ENCODE measurements around the gene MTAP. TPM values are rescaled to one million over a fixed set of nuclear protein-coding genes. Genes with fewer than 3 reads are reported as not detected.

The MTAP gene
- total RNA-seq, 1 experiment from 2014 or later: 34.7 TPM

- no peak for TF ChIP-seq CTCF (conservative IDR thresholded peaks at IDR 0.05; ENCODE audit: low read depth, low read length)
- no peak for TF ChIP-seq EZH2phosphoT487 (IDR thresholded peaks at IDR 0.05; ENCODE audit: borderline replicate concordance, low read length)
- no peak for TF ChIP-seq EZH2 (IDR thresholded peaks at IDR 0.05; ENCODE audit: low read length, unreplicated experiment)
- POLR2A ChIA-PET (ENCODE audit: unreplicated experiment): no interaction called here
- no peaks in the 10 kb centered on the region for H3K4me1 ChIP-seq (ENCODE audit: insufficient read depth, low read length)
- no peaks in the 10 kb centered on the region for H3K9me3 ChIP-seq (ENCODE audit: low read length)
- no peak overlapping the region for H3K27ac ChIP-seq (ENCODE audit: low read length)
- no peaks in the 10 kb centered on the region for H3F3A ChIP-seq (ENCODE audit: low read length, unreplicated experiment)
- BruUV-seq (replicated peaks): no TSS peak
- DNase-seq: no peak
- H3K27me3 ChIP-seq (ENCODE audit: low read length): no peaks in the 10 kb centered on the region
- no peaks in the 10 kb centered on the region for H3K36me3 ChIP-seq (ENCODE audit: low read depth, low read length)
- H3K79me2 ChIP-seq (ENCODE audit: low read length): no peaks in the 10 kb centered on the region
- intact Hi-C loops (cut with micrococcal nuclease): no loop called here
- no peak for ATAC-seq
- no peak overlapping the region for H3K4me2 ChIP-seq (ENCODE audit: low read length)
- no peak overlapping the region for H3K4me3 ChIP-seq (ENCODE audit: low read length)
- CTCF ChIA-PET: no interaction called here
- H4K20me1 ChIP-seq (ENCODE audit: low read length): no peaks in the 10 kb centered on the region
- no peak overlapping the region for H2AFZ ChIP-seq (ENCODE audit: low read length)
- no peak overlapping the region for H3K9ac ChIP-seq (ENCODE audit: low read length)
- no peaks in the 10 kb centered on the region for H3K9me2 ChIP-seq (replicated peaks; ENCODE audit: low read length)
These were observed 125.3 kb downstream of the MTAP start for GRCh38 chr9:21927752-21928151.

GRCh38 chr9:21931428-21931827 is 129.0 kb downstream of the MTAP start:
- DNase-seq: no peak
- no peaks in the 10 kb centered on the region for H3F3A ChIP-seq (ENCODE audit: low read length, unreplicated experiment)
- ChIA-PET POLR2A (ENCODE audit: unreplicated experiment) (no interaction called here), CTCF (no interaction called here)
- H4K20me1 ChIP-seq (ENCODE audit: low read length): no peaks in the 10 kb centered on the region
- TF ChIP-seq EZH2 (IDR thresholded peaks at IDR 0.05; ENCODE audit: low read length, unreplicated experiment) (no peak), CTCF (conservative IDR thresholded peaks at IDR 0.05; ENCODE audit: low read depth, low read length) (no peak), EZH2phosphoT487 (IDR thresholded peaks at IDR 0.05; ENCODE audit: borderline replicate concordance, low read length) (no peak)
- no TSS peak for BruUV-seq (replicated peaks)
- H3K79me2 ChIP-seq (ENCODE audit: low read length): no peaks in the 10 kb centered on the region
- no peak overlapping the region for H2AFZ ChIP-seq (ENCODE audit: low read length)
- intact Hi-C loops (cut with micrococcal nuclease): no loop called here
- no peaks in the 10 kb centered on the region for H3K36me3 ChIP-seq (ENCODE audit: low read depth, low read length)
- H3K4me2 ChIP-seq (ENCODE audit: low read length): no peak overlapping the region
- no peaks in the 10 kb centered on the region for H3K9me3 ChIP-seq (ENCODE audit: low read length)
- H3K9me2 ChIP-seq (replicated peaks; ENCODE audit: low read length): no peaks in the 10 kb centered on the region
- H3K27ac ChIP-seq (ENCODE audit: low read length): no peak overlapping the region
- no peak overlapping the region for H3K9ac ChIP-seq (ENCODE audit: low read length)
- no peak overlapping the region for H3K4me3 ChIP-seq (ENCODE audit: low read length)
- ATAC-seq: no peak
- H3K27me3 ChIP-seq (ENCODE audit: low read length): no peaks in the 10 kb centered on the region
- no peaks in the 10 kb centered on the region for H3K4me1 ChIP-seq (ENCODE audit: insufficient read depth, low read length)

- no TSS peak for BruUV-seq (replicated peaks)
- no peak for TF ChIP-seq EZH2 (IDR thresholded peaks at IDR 0.05; ENCODE audit: low read length, unreplicated experiment)
- no peak for TF ChIP-seq CTCF (conservative IDR thresholded peaks at IDR 0.05; ENCODE audit: low read depth, low read length)
- TF ChIP-seq EZH2phosphoT487 (IDR thresholded peaks at IDR 0.05; ENCODE audit: borderline replicate concordance, low read length): no peak
- no peaks in the 10 kb centered on the region for H3K27me3 ChIP-seq (ENCODE audit: low read length)
- H3F3A ChIP-seq (ENCODE audit: low read length, unreplicated experiment): no peaks in the 10 kb centered on the region
- ATAC-seq: no peak
- CTCF ChIA-PET: no interaction called here
- no peaks in the 10 kb centered on the region for H3K9me3 ChIP-seq (ENCODE audit: low read length)
- DNase-seq: no peak
- no peak overlapping the region for H2AFZ ChIP-seq (ENCODE audit: low read length)
- H3K9ac ChIP-seq (ENCODE audit: low read length): no peak overlapping the region
- intact Hi-C loops (cut with micrococcal nuclease): no loop called here
- POLR2A ChIA-PET (ENCODE audit: unreplicated experiment): no interaction called here
- H3K4me3 ChIP-seq (ENCODE audit: low read length): no peak overlapping the region
- H3K36me3 ChIP-seq (ENCODE audit: low read depth, low read length): no peaks in the 10 kb centered on the region
- H3K4me2 ChIP-seq (ENCODE audit: low read length): no peak overlapping the region
- no peaks in the 10 kb centered on the region for H3K4me1 ChIP-seq (ENCODE audit: insufficient read depth, low read length)
- no peaks in the 10 kb centered on the region for H4K20me1 ChIP-seq (ENCODE audit: low read length)
- no peaks in the 10 kb centered on the region for H3K9me2 ChIP-seq (replicated peaks; ENCODE audit: low read length)
- no peaks in the 10 kb centered on the region for H3K79me2 ChIP-seq (ENCODE audit: low read length)
- no peak overlapping the region for H3K27ac ChIP-seq (ENCODE audit: low read length)
These were observed 130.8 kb downstream of the MTAP start for GRCh38 chr9:21933281-21933680.

All from PC-3 (cell line).